ENCODE data around the gene ARHGEF4.

ARHGEF4 gene

GRCh38 chr2:130911482-130911881, 74.8 kb downstream of the ARHGEF4 start:
- ChIA-PET POLR2A (no interaction called here), CTCF (interaction anchor here (1.1 kb wide), 1 partner anchor 37 kb away, joined by 3 read pairs; no protein-coding TSS in a partner anchor)
- TF ChIP-seq CTCF (IDR thresholded peaks at IDR 0.05; ENCODE audit: control extremely low read depth, extremely low read depth, low read depth, missing control alignments) = no peak
- no peak for DNase-seq (ENCODE audit: extremely low spot score)

- no peak for DNase-seq (ENCODE audit: extremely low spot score)
- no peak for TF ChIP-seq CTCF (IDR thresholded peaks at IDR 0.05; ENCODE audit: control extremely low read depth, extremely low read depth, low read depth, missing control alignments)
- CTCF ChIA-PET = interaction anchor here (1.1 to 7.8 kb wide), 2 partner anchors 38 to 115 kb away, joined by 3 to 55 read pairs; no protein-coding TSS in a partner anchor
- POLR2A ChIA-PET = no interaction called here
These were observed 75.3 kb downstream of the ARHGEF4 start for GRCh38 chr2:130911996-130912395.

- POLR2A ChIA-PET = no interaction called here
- CTCF ChIA-PET = interaction anchor here (1.1 to 7.8 kb wide), 2 partner anchors 38 to 115 kb away, joined by 3 to 55 read pairs; no protein-coding TSS in a partner anchor
These were observed 75.8 kb downstream of the ARHGEF4 start for GRCh38 chr2:130912471-130912870.

GRCh38 chr2:130913891-130914290, 77.2 kb downstream of the ARHGEF4 start:
- CTCF ChIA-PET = interaction anchor here (7.8 kb wide), 1 partner anchor 117 kb away, joined by 55 read pairs; no protein-coding TSS in a partner anchor
- POLR2A ChIA-PET = no interaction called here
- TF ChIP-seq CTCF (IDR thresholded peaks at IDR 0.05; ENCODE audit: control extremely low read depth, extremely low read depth, low read depth, missing control alignments) = no peak
- no peak for DNase-seq (ENCODE audit: extremely low spot score)

More at GRCh38 chr2:130912471-130912870, 75.8 kb downstream of the ARHGEF4 start:
- no peak for DNase-seq (ENCODE audit: extremely low spot score)
- TF ChIP-seq CTCF (IDR thresholded peaks at IDR 0.05; ENCODE audit: control extremely low read depth, extremely low read depth, low read depth, missing control alignments) = no peak

GRCh38 chr2:130915149-130915548, 78.4 kb downstream of the ARHGEF4 start:
- CTCF ChIA-PET = interaction anchor here (7.8 kb wide), 1 partner anchor 118 kb away, joined by 55 read pairs; no protein-coding TSS in a partner anchor
- DNase-seq (ENCODE audit: extremely low spot score) = no peak
- no peak for TF ChIP-seq CTCF (IDR thresholded peaks at IDR 0.05; ENCODE audit: control extremely low read depth, extremely low read depth, low read depth, missing control alignments)
- POLR2A ChIA-PET = no interaction called here

- POLR2A ChIA-PET = no interaction called here
- CTCF ChIA-PET = interaction anchor here (7.8 kb wide), 1 partner anchor 119 kb away, joined by 55 read pairs; no protein-coding TSS in a partner anchor
- TF ChIP-seq CTCF (IDR thresholded peaks at IDR 0.05; ENCODE audit: control extremely low read depth, extremely low read depth, low read depth, missing control alignments) = no peak
- no peak for DNase-seq (ENCODE audit: extremely low spot score)
These were observed 79.1 kb downstream of the ARHGEF4 start for GRCh38 chr2:130915595-130916437.
